Epithelial cell of esophagus (primary cell): Measurements from ENCODE around the gene CNPY2.
A peak's percentile ranks its signal among the peaks of the same experiment; 100 is the strongest.

Experiments used
- DNase-seq: peaks from one replicate; pipeline ENCODE4 v3.0.0; 2010; ENCODE audit warnings: low read depth
- H3K4me3 ChIP-seq: 2 replicates; pipeline ENCODE4 v1.5.1; 2011; ENCODE audit warnings: mild to moderate bottlenecking, low read length, control low read depth
- TF ChIP-seq, protein P1 (sequence below): IDR thresholded peaks from 2 replicates; pipeline ENCODE4 v1.5.1; 2011; ENCODE audit warnings: low read depth, mild to moderate bottlenecking, low read length, control low read depth, inconsistent platforms; ENCODE audit not compliant: insufficient read depth; ENCODE audit errors: missing control alignments

Gene CNPY2

GRCh38 chr12:56315622-56316473, at the start of gene CNPY2:
Gene CNPY2, minus strand, starts transcription at chr12:56315988. Its CDS starts 771 bp downstream, at chr12:56315217.
- peak within 1 kb of the TSS; percentile 94 for H3K4me3 ChIP-seq
- TF ChIP-seq, protein P1, sequence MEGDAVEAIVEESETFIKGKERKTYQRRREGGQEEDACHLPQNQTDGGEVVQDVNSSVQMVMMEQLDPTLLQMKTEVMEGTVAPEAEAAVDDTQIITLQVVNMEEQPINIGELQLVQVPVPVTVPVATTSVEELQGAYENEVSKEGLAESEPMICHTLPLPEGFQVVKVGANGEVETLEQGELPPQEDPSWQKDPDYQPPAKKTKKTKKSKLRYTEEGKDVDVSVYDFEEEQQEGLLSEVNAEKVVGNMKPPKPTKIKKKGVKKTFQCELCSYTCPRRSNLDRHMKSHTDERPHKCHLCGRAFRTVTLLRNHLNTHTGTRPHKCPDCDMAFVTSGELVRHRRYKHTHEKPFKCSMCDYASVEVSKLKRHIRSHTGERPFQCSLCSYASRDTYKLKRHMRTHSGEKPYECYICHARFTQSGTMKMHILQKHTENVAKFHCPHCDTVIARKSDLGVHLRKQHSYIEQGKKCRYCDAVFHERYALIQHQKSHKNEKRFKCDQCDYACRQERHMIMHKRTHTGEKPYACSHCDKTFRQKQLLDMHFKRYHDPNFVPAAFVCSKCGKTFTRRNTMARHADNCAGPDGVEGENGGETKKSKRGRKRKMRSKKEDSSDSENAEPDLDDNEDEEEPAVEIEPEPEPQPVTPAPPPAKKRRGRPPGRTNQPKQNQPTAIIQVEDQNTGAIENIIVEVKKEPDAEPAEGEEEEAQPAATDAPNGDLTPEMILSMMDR: no peak
- peak; percentile 98 for DNase-seq

DNA sequence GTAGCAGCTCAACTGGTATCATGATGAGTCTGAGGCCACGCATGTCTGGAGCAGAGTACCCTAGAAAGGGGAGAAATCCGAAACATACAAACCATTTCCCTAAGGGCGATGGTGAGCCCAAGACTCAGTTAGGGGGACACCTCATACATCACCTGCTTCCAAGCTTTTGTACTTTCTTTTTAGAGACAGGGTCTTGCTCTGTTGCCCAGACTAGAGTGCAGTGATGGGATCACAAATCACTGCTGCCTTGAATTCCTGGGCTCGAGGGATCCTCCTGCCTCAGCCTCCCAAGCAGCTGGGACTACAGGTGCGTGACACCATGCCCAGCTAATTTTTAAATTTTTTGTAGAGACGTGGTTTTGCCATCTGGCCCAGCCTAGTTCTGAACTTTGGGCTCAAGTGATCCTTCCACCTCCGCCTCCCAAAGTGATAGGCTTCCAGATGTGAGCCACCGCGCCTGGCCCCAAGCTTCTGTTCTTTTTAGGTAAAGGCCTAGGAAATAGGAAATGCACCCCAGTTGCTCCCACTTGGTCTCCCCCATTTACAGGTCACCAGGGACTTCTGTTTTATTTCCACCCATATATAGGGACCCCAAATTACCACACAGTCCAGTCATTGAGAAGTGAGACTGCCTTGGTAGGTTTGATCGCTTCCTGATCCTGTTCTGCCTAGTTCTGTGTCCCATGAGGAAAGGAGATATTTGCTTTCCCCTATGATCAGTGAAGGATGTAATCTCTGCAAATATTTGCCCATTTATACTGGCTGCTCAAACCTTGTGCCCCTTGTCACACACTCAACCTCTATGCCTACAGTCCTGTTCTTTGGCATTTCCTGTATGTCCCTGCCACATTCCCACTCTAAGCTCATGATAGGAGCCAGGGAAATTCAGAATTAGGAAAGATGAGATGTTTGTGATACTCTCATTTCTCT, 46.6 kb upstream of the CNPY2 start, which contains the start of gene APOF:
TSS of gene APOF (minus strand) at position 728 of the 930 bp plus-strand sequence. CDS start at position 616, 112 bp downstream.
- TF ChIP-seq, protein P1: no peak
- H3K4me3 ChIP-seq: no peak within 1 kb of the TSS
- DNase-seq: no peak

GRCh38 chr12:56361487-56362129, 45.8 kb upstream of the CNPY2 start:
- H3K4me3 ChIP-seq: no peak overlapping the region
- TF ChIP-seq, protein P1: no peak
- no peak for DNase-seq

- DNase-seq: peak; percentile 100
- peak within 1 kb of the TSS; percentile 96 for H3K4me3 ChIP-seq
- TF ChIP-seq, protein P1: no peak
Measured at GRCh38 chr12:56359851-56360767, 44.3 kb upstream of the CNPY2 start, which contains the start of gene STAT2. Gene STAT2, minus strand, starts transcription at chr12:56360107. Its CDS starts 3,536 bp downstream, at chr12:56356571.

- DNase-seq: peak; percentile 68
- TF ChIP-seq, protein P1: no peak
- peak overlapping the region; percentile 96 for H3K4me3 ChIP-seq
Measured at GRCh38 chr12:56358836-56359532, 43.2 kb upstream of the CNPY2 start.
